Stimulated activated CD8-positive, alpha-beta memory T cell treated with anti-CD3 and anti-CD28 coated beads, Interleukin-4, amount 100 ng/mL, for 4 hours (primary cell): ENCODE measurements around the gene EFTUD2.
"Not testable (repeated sequence)": the region's sequence is repeated elsewhere in the genome, so short reads cannot be mapped to it uniquely, and the experiment has no call there.

Source experiments
- DNase-seq, 2 donors: peaks; one replicate each; pipeline ENCODE4 v3.0.0-alpha.2; 2020; ENCODE audit warnings: low read depth in 2 of 2, low spot score in 1 of 2

EFTUD2 gene

GRCh38 chr17:44850025-44850424 is 49.2 kb downstream of the EFTUD2 start:
- DNase-seq = no peak

- DNase-seq = no peak
Measured at GRCh38 chr17:44848961-44849489, 50.2 kb downstream of the EFTUD2 start.

- DNase-seq = no peak
Measured at GRCh38 chr17:44848257-44848795, 50.9 kb downstream of the EFTUD2 start.

GRCh38 chr17:44847586-44847985 is 51.7 kb downstream of the EFTUD2 start, which contains the start of gene HIGD1B:
Gene HIGD1B, plus strand, starts transcription at chr17:44847883. Its CDS starts 270 bp downstream, at chr17:44848153.
- no peak for DNase-seq

GRCh38 chr17:44846206-44846605 is 53.0 kb downstream of the EFTUD2 start:
- DNase-seq = no peak

GRCh38 chr17:44844390-44844830 is 54.8 kb downstream of the EFTUD2 start:
- no peak for DNase-seq

GRCh38 chr17:44842748-44843147 is 56.5 kb downstream of the EFTUD2 start:
- no peak for DNase-seq

- DNase-seq = no peak
Measured at GRCh38 chr17:44840936-44841335, 58.3 kb downstream of the EFTUD2 start.

GRCh38 chr17:44840274-44840673 is 59.0 kb downstream of the EFTUD2 start:
- DNase-seq = no peak

- no peak for DNase-seq
Measured at GRCh38 chr17:44837196-44837595, 62.0 kb downstream of the EFTUD2 start.

GRCh38 chr17:44832805-44833204 is 66.4 kb downstream of the EFTUD2 start:
- DNase-seq = no peak

GRCh38 chr17:44831371-44831770 is 67.9 kb downstream of the EFTUD2 start:
- DNase-seq = no peak

- peak in 1 of 2 donors; percentile 7 for DNase-seq
Measured at GRCh38 chr17:44830359-44831288, 68.6 kb downstream of the EFTUD2 start.

- no peak for DNase-seq
Measured at GRCh38 chr17:44829523-44830358, 69.5 kb downstream of the EFTUD2 start, which contains the start of gene GJC1. Gene GJC1, minus strand, starts transcription at chr17:44830287. Its CDS starts 24,470 bp downstream, at chr17:44805817.

GRCh38 chr17:44828919-44829522 is 70.2 kb downstream of the EFTUD2 start:
- DNase-seq = no peak

- no peak for DNase-seq
Measured at GRCh38 chr17:44827863-44828262, 71.4 kb downstream of the EFTUD2 start.

GRCh38 chr17:44826123-44826790 is 73.0 kb downstream of the EFTUD2 start:
- no peak for DNase-seq

- DNase-seq = not testable (repeated sequence)
Measured at GRCh38 chr17:44825236-44825635, 74.0 kb downstream of the EFTUD2 start.

- DNase-seq = no peak
Measured at GRCh38 chr17:44820631-44821212, 78.5 kb downstream of the EFTUD2 start.

GRCh38 chr17:44818508-44818907 is 80.7 kb downstream of the EFTUD2 start:
- DNase-seq = not testable (repeated sequence)
